ENCODE measurements around the gene C11orf86.

The C11orf86 gene, protein sequence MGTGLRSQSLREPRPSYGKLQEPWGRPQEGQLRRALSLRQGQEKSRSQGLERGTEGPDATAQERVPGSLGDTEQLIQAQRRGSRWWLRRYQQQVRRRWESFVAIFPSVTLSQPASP

DNA sequence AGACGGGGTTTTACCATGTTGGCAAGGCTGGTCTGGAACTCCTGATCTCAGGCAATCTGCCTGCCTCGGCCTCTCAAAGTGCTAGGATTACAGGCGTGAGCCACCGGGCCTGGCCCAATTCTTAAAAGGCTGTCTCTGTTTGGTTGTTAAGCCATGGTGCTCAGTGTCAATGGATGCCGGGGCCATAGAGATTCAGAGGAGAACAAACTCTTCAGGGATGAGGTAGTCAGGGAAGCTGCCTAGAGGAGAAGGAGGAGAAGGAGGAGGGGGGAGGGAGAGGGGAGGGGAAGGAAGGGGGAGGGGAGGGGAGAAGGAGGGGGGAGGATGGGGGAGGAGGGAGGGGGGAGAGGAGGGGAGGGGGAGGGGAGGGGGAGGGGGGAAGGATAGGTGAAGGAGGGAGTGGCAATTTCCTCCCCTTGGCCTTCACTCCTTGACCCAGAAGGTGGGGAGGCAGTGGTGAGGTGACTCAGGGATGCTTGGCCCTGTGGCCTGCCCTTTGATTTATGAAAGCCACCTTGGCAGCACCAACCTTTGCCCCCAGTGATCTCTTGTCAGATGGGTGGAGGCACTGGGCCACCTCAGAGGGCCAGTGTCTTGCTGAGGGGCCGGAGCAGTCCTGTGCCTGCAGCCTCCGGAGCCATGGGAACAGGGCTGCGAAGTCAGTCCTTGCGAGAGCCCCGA lies at the start of gene C11orf86:
TSS of gene C11orf86 (plus strand) at position 581 of the 681 bp plus-strand sequence. CDS start at position 640, 59 bp downstream.
- H3K4me2 ChIP-seq (ENCODE audit: insufficient read depth, low read length): no peak within 1 kb of the TSS
- no peaks in the 10 kb centered on the region for H3K36me3 ChIP-seq (ENCODE audit: insufficient read depth, low read length)
- H4K20me1 ChIP-seq (ENCODE audit: insufficient read depth, low read length): peaks cover 7% of the 10 kb centered on the region; the same call in 1 of the 2 replicates
- no peak for TF ChIP-seq EZH2 (IDR thresholded peaks at IDR 0.05; ENCODE audit: borderline replicate concordance, low read depth, low read length, severe bottlenecking)
- H3K27ac ChIP-seq (ENCODE audit: low read length): no peak within 1 kb of the TSS
- ATAC-seq (ENCODE audit: insufficient read depth, low read depth): no peak
- H2AFZ ChIP-seq (ENCODE audit: low read depth, low read length): no peak within 1 kb of the TSS
- no peaks in the 10 kb centered on the region for H3K9me3 ChIP-seq (ENCODE audit: insufficient read depth, low read length, severe bottlenecking)
- no peak within 1 kb of the TSS for H3K9ac ChIP-seq (ENCODE audit: low read depth, low read length)
- no peaks in the 10 kb centered on the region for H3K79me2 ChIP-seq (ENCODE audit: insufficient read depth, low read length)
- no peak for DNase-seq
- H3K4me1 ChIP-seq (ENCODE audit: insufficient read depth, low read length): no peaks in the 10 kb centered on the region
- no peak within 1 kb of the TSS for H3K4me3 ChIP-seq (ENCODE audit: low read depth in 1 of 2, low read length in 2 of 2)
- no peaks in the 10 kb centered on the region for H3K27me3 ChIP-seq (ENCODE audit: insufficient read depth, low read length, poor library complexity)

DNA sequence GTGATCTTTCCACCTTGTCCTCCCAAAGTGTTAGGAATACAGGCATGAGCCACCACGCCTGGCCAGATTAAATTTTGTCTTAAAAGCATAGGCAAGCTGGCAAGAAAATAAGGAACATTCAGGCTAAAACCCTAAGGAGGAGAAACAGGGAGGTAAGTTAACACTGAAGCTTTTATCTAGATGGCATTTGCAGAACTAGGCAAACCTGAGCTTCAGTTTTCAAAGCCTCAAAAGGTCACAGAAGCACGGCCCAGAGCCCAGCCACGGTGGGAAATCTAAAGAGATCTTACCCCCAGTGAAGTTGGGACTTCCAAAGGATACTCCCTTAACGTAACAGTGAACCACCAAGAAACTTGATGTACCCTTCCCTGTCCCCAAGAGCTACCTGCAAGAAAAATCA lies 45.4 kb upstream of the C11orf86 start:
- H3K4me2 ChIP-seq (ENCODE audit: insufficient read depth, low read length): no peak overlapping the region
- H3K27ac ChIP-seq (ENCODE audit: low read length): no peak overlapping the region
- TF ChIP-seq EZH2 (IDR thresholded peaks at IDR 0.05; ENCODE audit: borderline replicate concordance, low read depth, low read length, severe bottlenecking): no peak
- TF ChIP-seq, protein P1, sequence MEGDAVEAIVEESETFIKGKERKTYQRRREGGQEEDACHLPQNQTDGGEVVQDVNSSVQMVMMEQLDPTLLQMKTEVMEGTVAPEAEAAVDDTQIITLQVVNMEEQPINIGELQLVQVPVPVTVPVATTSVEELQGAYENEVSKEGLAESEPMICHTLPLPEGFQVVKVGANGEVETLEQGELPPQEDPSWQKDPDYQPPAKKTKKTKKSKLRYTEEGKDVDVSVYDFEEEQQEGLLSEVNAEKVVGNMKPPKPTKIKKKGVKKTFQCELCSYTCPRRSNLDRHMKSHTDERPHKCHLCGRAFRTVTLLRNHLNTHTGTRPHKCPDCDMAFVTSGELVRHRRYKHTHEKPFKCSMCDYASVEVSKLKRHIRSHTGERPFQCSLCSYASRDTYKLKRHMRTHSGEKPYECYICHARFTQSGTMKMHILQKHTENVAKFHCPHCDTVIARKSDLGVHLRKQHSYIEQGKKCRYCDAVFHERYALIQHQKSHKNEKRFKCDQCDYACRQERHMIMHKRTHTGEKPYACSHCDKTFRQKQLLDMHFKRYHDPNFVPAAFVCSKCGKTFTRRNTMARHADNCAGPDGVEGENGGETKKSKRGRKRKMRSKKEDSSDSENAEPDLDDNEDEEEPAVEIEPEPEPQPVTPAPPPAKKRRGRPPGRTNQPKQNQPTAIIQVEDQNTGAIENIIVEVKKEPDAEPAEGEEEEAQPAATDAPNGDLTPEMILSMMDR (IDR thresholded peaks at IDR 0.05; ENCODE audit: borderline replicate concordance, extremely low read depth, low read length, poor library complexity, severe bottlenecking): no peak
- no peaks in the 10 kb centered on the region for H3K79me2 ChIP-seq (ENCODE audit: insufficient read depth, low read length)
- H3K27me3 ChIP-seq (ENCODE audit: insufficient read depth, low read length, poor library complexity): no peaks in the 10 kb centered on the region
- ATAC-seq (ENCODE audit: insufficient read depth, low read depth) (no peak), DNase-seq (no peak)
- H3K9ac ChIP-seq (ENCODE audit: low read depth, low read length): no peak overlapping the region
- H3K9me3 ChIP-seq (ENCODE audit: insufficient read depth, low read length, severe bottlenecking): peaks cover 2% of the 10 kb centered on the region
- H3K36me3 ChIP-seq (ENCODE audit: insufficient read depth, low read length): no peaks in the 10 kb centered on the region
- H2AFZ ChIP-seq (ENCODE audit: low read depth, low read length): no peak overlapping the region
- H4K20me1 ChIP-seq (ENCODE audit: insufficient read depth, low read length): no peaks in the 10 kb centered on the region
- H3K4me1 ChIP-seq (ENCODE audit: insufficient read depth, low read length): no peaks in the 10 kb centered on the region
- no peak overlapping the region for H3K4me3 ChIP-seq (ENCODE audit: low read depth in 1 of 2, low read length in 2 of 2)

DNA sequence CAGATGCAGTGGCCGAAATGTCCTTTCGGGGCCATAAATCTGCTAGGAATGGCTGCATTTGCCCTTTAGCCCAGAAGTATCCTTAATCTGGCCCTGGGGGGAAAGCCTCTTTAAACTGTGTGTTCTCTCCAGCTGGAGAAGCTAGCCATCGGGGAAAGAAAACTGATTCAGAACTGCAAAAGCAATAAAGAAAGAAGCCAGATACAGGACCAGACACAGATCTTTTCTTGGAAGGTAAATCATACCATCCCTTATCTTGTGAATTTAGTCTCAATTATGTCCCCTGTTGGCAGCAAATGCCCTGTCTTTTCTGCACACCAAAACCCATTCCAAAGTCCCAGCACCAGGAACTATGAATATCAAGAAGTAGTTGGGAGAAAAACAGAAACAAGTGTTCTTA lies 42.6 kb upstream of the C11orf86 start:
- Histone ChIP-seq H2AFZ (ENCODE audit: low read depth, low read length) (no peak overlapping the region), H3K4me3 (ENCODE audit: low read depth in 1 of 2, low read length in 2 of 2) (no peak overlapping the region), H4K20me1 (ENCODE audit: insufficient read depth, low read length) (no peaks in the 10 kb centered on the region), H3K9me3 (ENCODE audit: insufficient read depth, low read length, severe bottlenecking) (no peaks in the 10 kb centered on the region), H3K79me2 (ENCODE audit: insufficient read depth, low read length) (no peaks in the 10 kb centered on the region), H3K9ac (ENCODE audit: low read depth, low read length) (no peak overlapping the region), H3K27me3 (ENCODE audit: insufficient read depth, low read length, poor library complexity) (no peaks in the 10 kb centered on the region), H3K27ac (ENCODE audit: low read length) (no peak overlapping the region), H3K36me3 (ENCODE audit: insufficient read depth, low read length) (no peaks in the 10 kb centered on the region), H3K4me1 (ENCODE audit: insufficient read depth, low read length) (no peaks in the 10 kb centered on the region), H3K4me2 (ENCODE audit: insufficient read depth, low read length) (no peak overlapping the region)
- TF ChIP-seq, protein P1 (IDR thresholded peaks at IDR 0.05; ENCODE audit: borderline replicate concordance, extremely low read depth, low read length, poor library complexity, severe bottlenecking): no peak
- no peak for TF ChIP-seq EZH2 (IDR thresholded peaks at IDR 0.05; ENCODE audit: borderline replicate concordance, low read depth, low read length, severe bottlenecking)
- ATAC-seq (ENCODE audit: insufficient read depth, low read depth): no peak
- DNase-seq: no peak

DNA sequence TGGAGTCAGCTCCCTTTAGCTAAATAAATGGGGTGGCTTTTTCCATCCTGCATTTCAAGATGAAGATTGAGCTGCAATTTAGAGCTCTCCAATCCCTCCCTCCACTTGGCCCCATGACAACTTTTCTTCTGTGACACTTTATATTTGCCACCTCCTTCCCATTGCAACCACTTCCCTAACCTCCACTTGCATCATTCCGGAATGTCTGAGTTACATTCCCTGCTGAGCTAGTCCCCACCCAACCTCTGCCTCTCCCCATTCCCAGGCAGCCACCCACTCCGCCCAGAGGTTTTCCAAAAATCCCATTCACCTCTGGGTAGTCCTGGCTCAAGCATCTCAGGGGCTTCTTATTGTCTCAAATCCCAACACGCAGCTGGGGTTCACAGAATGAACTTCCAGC lies 41.6 kb upstream of the C11orf86 start:
- Histone ChIP-seq H3K79me2 (ENCODE audit: insufficient read depth, low read length) (no peaks in the 10 kb centered on the region), H3K4me1 (ENCODE audit: insufficient read depth, low read length) (no peaks in the 10 kb centered on the region), H2AFZ (ENCODE audit: low read depth, low read length) (no peak overlapping the region), H3K27me3 (ENCODE audit: insufficient read depth, low read length, poor library complexity) (no peaks in the 10 kb centered on the region), H3K9me3 (ENCODE audit: insufficient read depth, low read length, severe bottlenecking) (no peaks in the 10 kb centered on the region), H3K27ac (ENCODE audit: low read length) (no peak overlapping the region), H4K20me1 (ENCODE audit: insufficient read depth, low read length) (no peaks in the 10 kb centered on the region), H3K9ac (ENCODE audit: low read depth, low read length) (no peak overlapping the region), H3K36me3 (ENCODE audit: insufficient read depth, low read length) (no peaks in the 10 kb centered on the region), H3K4me2 (ENCODE audit: insufficient read depth, low read length) (no peak overlapping the region), H3K4me3 (ENCODE audit: low read depth in 1 of 2, low read length in 2 of 2) (no peak overlapping the region)
- no peak for DNase-seq
- no peak for TF ChIP-seq EZH2 (IDR thresholded peaks at IDR 0.05; ENCODE audit: borderline replicate concordance, low read depth, low read length, severe bottlenecking)
- TF ChIP-seq, protein P1 (IDR thresholded peaks at IDR 0.05; ENCODE audit: borderline replicate concordance, extremely low read depth, low read length, poor library complexity, severe bottlenecking): no peak
- no peak for ATAC-seq (ENCODE audit: insufficient read depth, low read depth)
